ENCODE data around the gene BCAR1.

- TF ChIP-seq CTCF (IDR thresholded peaks at IDR 0.05) (no peak), POLR2A (IDR thresholded peaks at IDR 0.05) (no peak)
Observed at GRCh38 chr16:75229172-75230031, 22.0 kb downstream of the BCAR1 start.
